ENCODE measurements around the gene LETMD1. TPM values are rescaled to one million over a fixed set of nuclear protein-coding genes. Genes with fewer than 3 reads are reported as not detected.

The LETMD1 gene
- total RNA-seq, 1 donor: 56.1 TPM

DNA sequence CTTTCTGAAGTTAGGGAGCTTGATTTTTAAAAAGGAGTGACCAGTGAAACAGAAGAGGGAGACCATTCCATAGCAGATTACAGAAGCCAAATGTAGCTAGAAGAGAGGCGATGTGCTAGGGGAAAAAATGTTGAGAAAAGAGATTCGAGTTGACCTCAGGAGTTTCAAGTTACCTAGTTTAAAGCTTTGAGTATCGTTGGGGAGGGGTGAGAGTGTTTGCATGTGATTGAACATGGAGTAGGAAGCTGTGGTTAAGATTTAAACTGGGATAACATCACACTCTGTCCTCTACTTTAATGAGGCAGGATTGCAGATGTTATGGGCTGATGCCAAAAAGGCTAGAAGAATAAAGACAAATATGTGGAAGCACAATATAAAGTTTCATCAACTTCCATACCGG, 3.7 kb downstream of the LETMD1 start:
- no peak for DNase-seq (ENCODE audit: insufficient read length, low spot score, missing footprints)

GRCh38 chr12:51055060-51055459, 6.9 kb downstream of the LETMD1 start:
- peak; percentile 62 for DNase-seq (ENCODE audit: insufficient read length, low spot score, missing footprints)
- H2AFZ ChIP-seq (ENCODE audit: low read length): no peak overlapping the region
- peaks cover 44% of the 10 kb centered on the region for H3K36me3 ChIP-seq (ENCODE audit: insufficient read depth, low read length)
- peaks cover 3% of the 10 kb centered on the region for H3K4me1 ChIP-seq (ENCODE audit: insufficient read depth, low read length)
- H3K27ac ChIP-seq (ENCODE audit: low read depth, low read length): no peak overlapping the region
- H3K4me3 ChIP-seq (ENCODE audit: insufficient read depth, low read length): no peak overlapping the region
- H3K9me3 ChIP-seq (ENCODE audit: low read depth, low read length): no peaks in the 10 kb centered on the region
- no peak overlapping the region for H3K4me2 ChIP-seq (ENCODE audit: insufficient read depth, low read length)
- TF ChIP-seq, protein P1, sequence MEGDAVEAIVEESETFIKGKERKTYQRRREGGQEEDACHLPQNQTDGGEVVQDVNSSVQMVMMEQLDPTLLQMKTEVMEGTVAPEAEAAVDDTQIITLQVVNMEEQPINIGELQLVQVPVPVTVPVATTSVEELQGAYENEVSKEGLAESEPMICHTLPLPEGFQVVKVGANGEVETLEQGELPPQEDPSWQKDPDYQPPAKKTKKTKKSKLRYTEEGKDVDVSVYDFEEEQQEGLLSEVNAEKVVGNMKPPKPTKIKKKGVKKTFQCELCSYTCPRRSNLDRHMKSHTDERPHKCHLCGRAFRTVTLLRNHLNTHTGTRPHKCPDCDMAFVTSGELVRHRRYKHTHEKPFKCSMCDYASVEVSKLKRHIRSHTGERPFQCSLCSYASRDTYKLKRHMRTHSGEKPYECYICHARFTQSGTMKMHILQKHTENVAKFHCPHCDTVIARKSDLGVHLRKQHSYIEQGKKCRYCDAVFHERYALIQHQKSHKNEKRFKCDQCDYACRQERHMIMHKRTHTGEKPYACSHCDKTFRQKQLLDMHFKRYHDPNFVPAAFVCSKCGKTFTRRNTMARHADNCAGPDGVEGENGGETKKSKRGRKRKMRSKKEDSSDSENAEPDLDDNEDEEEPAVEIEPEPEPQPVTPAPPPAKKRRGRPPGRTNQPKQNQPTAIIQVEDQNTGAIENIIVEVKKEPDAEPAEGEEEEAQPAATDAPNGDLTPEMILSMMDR (IDR thresholded peaks at IDR 0.05; ENCODE audit: extremely low read depth, low read depth, low read length): no peak
- H3K79me2 ChIP-seq (ENCODE audit: insufficient read depth, low read length): peaks cover 6% of the 10 kb centered on the region
- H3K27me3 ChIP-seq (ENCODE audit: insufficient read depth, low read length): no peaks in the 10 kb centered on the region
- peaks cover 5% of the 10 kb centered on the region for H4K20me1 ChIP-seq (ENCODE audit: insufficient read depth, low read length)

More for the DNA sequence above, 3.7 kb downstream of the LETMD1 start:
- TF ChIP-seq, protein P1 (IDR thresholded peaks at IDR 0.05; ENCODE audit: extremely low read depth, low read depth, low read length): no peak
- peaks cover 21% of the 10 kb centered on the region for H3K36me3 ChIP-seq (ENCODE audit: insufficient read depth, low read length)
- H3K79me2 ChIP-seq (ENCODE audit: insufficient read depth, low read length): peaks cover 22% of the 10 kb centered on the region
- no peak overlapping the region for H2AFZ ChIP-seq (ENCODE audit: low read length)
- H3K4me3 ChIP-seq (ENCODE audit: insufficient read depth, low read length): no peak overlapping the region
- H3K27ac ChIP-seq (ENCODE audit: low read depth, low read length): no peak overlapping the region
- peaks cover 18% of the 10 kb centered on the region for H3K4me1 ChIP-seq (ENCODE audit: insufficient read depth, low read length)
- H3K4me2 ChIP-seq (ENCODE audit: insufficient read depth, low read length): no peak overlapping the region
- H3K27me3 ChIP-seq (ENCODE audit: insufficient read depth, low read length): no peaks in the 10 kb centered on the region
- no peaks in the 10 kb centered on the region for H3K9me3 ChIP-seq (ENCODE audit: low read depth, low read length)
- no peaks in the 10 kb centered on the region for H4K20me1 ChIP-seq (ENCODE audit: insufficient read depth, low read length)

GRCh38 chr12:51056242-51056641, 8.1 kb downstream of the LETMD1 start:
- TF ChIP-seq, protein P1 (IDR thresholded peaks at IDR 0.05; ENCODE audit: extremely low read depth, low read depth, low read length): no peak
- Histone ChIP-seq H3K9me3 (ENCODE audit: low read depth, low read length) (no peaks in the 10 kb centered on the region), H3K4me3 (ENCODE audit: insufficient read depth, low read length) (no peak overlapping the region), H3K27me3 (ENCODE audit: insufficient read depth, low read length) (no peaks in the 10 kb centered on the region), H3K27ac (ENCODE audit: low read depth, low read length) (no peak overlapping the region), H3K79me2 (ENCODE audit: insufficient read depth, low read length) (peaks cover 2% of the 10 kb centered on the region), H3K4me1 (ENCODE audit: insufficient read depth, low read length) (peaks cover 3% of the 10 kb centered on the region), H3K4me2 (ENCODE audit: insufficient read depth, low read length) (no peak overlapping the region), H3K36me3 (ENCODE audit: insufficient read depth, low read length) (peaks cover 54% of the 10 kb centered on the region), H4K20me1 (ENCODE audit: insufficient read depth, low read length) (peaks cover 5% of the 10 kb centered on the region), H2AFZ (ENCODE audit: low read length) (no peak overlapping the region)
- DNase-seq (ENCODE audit: insufficient read length, low spot score, missing footprints): peak; percentile 68

DNA sequence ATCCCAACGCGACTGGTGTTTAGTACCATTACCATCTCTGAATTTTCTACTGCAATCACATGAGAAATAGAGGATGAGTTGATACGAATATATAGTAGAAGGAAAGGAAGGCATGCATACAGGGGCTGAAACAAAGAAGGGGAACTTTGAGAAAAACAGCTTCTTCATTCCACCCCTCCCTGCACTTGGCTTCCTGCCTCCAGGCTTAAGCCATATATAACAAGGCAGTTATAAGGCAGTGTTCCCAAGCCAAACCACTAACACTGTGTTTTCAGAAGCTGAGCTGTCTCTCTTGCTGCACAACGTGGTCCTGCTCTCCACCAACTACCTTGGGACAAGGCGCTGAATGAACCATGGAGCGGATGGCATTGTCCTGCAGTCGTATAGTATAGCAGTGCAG, 11.0 kb downstream of the LETMD1 start:
- no peak overlapping the region for H2AFZ ChIP-seq (ENCODE audit: low read length)
- peaks cover 5% of the 10 kb centered on the region for H4K20me1 ChIP-seq (ENCODE audit: insufficient read depth, low read length)
- peak; percentile 75 for DNase-seq (ENCODE audit: insufficient read length, low spot score, missing footprints)
- H3K4me2 ChIP-seq (ENCODE audit: insufficient read depth, low read length): no peak overlapping the region
- TF ChIP-seq, protein P1 (IDR thresholded peaks at IDR 0.05; ENCODE audit: extremely low read depth, low read depth, low read length): no peak
- no peak overlapping the region for H3K4me3 ChIP-seq (ENCODE audit: insufficient read depth, low read length)
- H3K27ac ChIP-seq (ENCODE audit: low read depth, low read length): no peak overlapping the region
- no peaks in the 10 kb centered on the region for H3K9me3 ChIP-seq (ENCODE audit: low read depth, low read length)
- no peaks in the 10 kb centered on the region for H3K79me2 ChIP-seq (ENCODE audit: insufficient read depth, low read length)
- peaks cover 3% of the 10 kb centered on the region for H3K4me1 ChIP-seq (ENCODE audit: insufficient read depth, low read length)
- peaks cover 78% of the 10 kb centered on the region for H3K36me3 ChIP-seq (ENCODE audit: insufficient read depth, low read length)
- no peaks in the 10 kb centered on the region for H3K27me3 ChIP-seq (ENCODE audit: insufficient read depth, low read length)

All from osteoblast (primary cell).